IPS-18a (cell line): ENCODE measurements around the gene COL24A1.
"Not testable (repeated sequence)": the region's sequence is repeated elsewhere in the genome, so short reads cannot be mapped to it uniquely, and the experiment has no call there.

Experiments
- H3K27ac ChIP-seq: one replicate; pipeline ENCODE4 v1.5.1; 2013; ENCODE audit warnings: low read length
- H3K27me3 ChIP-seq: one replicate; pipeline ENCODE4 v1.6.1; 2013; ENCODE audit warnings: mild to moderate bottlenecking, low read length; ENCODE audit not compliant: control insufficient read depth, insufficient read depth
- H3K36me3 ChIP-seq: one replicate; pipeline ENCODE4 v1.6.1; 2013; ENCODE audit warnings: low read depth, low read length; ENCODE audit not compliant: control insufficient read depth
- H3K4me1 ChIP-seq: one replicate; pipeline ENCODE4 v1.6.1; 2013; ENCODE audit warnings: low read depth, low read length; ENCODE audit not compliant: control insufficient read depth
- H3K4me3 ChIP-seq: one replicate; pipeline ENCODE4 v1.5.1; 2013; ENCODE audit warnings: low read length
- H3K9ac ChIP-seq: one replicate; pipeline ENCODE4 v1.6.1; 2013; ENCODE audit warnings: mild to moderate bottlenecking, low read length, moderate library complexity
- H3K9me3 ChIP-seq: one replicate; pipeline ENCODE4 v1.6.1; 2013; ENCODE audit warnings: low read depth, low read length; ENCODE audit not compliant: control insufficient read depth

COL24A1 gene

GRCh38 chr1:86151427-86151826 is 5.1 kb downstream of the COL24A1 start:
- Histone ChIP-seq H3K9ac (no peak overlapping the region), H3K36me3 (no peaks in the 10 kb centered on the region), H3K27ac (no peak overlapping the region), H3K27me3 (peaks cover 32% of the 10 kb centered on the region), H3K9me3 (no peaks in the 10 kb centered on the region), H3K4me3 (no peak overlapping the region), H3K4me1 (peaks cover 9% of the 10 kb centered on the region)

GRCh38 chr1:86150553-86151055 is 6.0 kb downstream of the COL24A1 start:
- peaks cover 24% of the 10 kb centered on the region for H3K27me3 ChIP-seq
- no peaks in the 10 kb centered on the region for H3K9me3 ChIP-seq
- H3K9ac ChIP-seq, result no peak overlapping the region
- no peaks in the 10 kb centered on the region for H3K36me3 ChIP-seq
- H3K27ac ChIP-seq, result no peak overlapping the region
- no peak overlapping the region for H3K4me3 ChIP-seq
- peaks cover 3% of the 10 kb centered on the region for H3K4me1 ChIP-seq

- no peak overlapping the region for H3K4me3 ChIP-seq
- peaks cover 13% of the 10 kb centered on the region for H3K27me3 ChIP-seq
- H3K9ac ChIP-seq, result no peak overlapping the region
- H3K9me3 ChIP-seq, result no peaks in the 10 kb centered on the region
- no peaks in the 10 kb centered on the region for H3K36me3 ChIP-seq
- no peak overlapping the region for H3K27ac ChIP-seq
- H3K4me1 ChIP-seq, result no peaks in the 10 kb centered on the region
Observed at GRCh38 chr1:86149591-86149990, 7.0 kb downstream of the COL24A1 start.

- Histone ChIP-seq H3K9me3 (no peaks in the 10 kb centered on the region), H3K4me3 (no peak overlapping the region), H3K27me3 (no peaks in the 10 kb centered on the region), H3K27ac (no peak overlapping the region), H3K9ac (no peak overlapping the region), H3K4me1 (no peaks in the 10 kb centered on the region), H3K36me3 (no peaks in the 10 kb centered on the region)
Observed at GRCh38 chr1:86147755-86148154, 8.8 kb downstream of the COL24A1 start.

- no peak overlapping the region for H3K4me3 ChIP-seq
- no peaks in the 10 kb centered on the region for H3K27me3 ChIP-seq
- H3K9ac ChIP-seq, result no peak overlapping the region
- H3K27ac ChIP-seq, result no peak overlapping the region
- H3K4me1 ChIP-seq, result no peaks in the 10 kb centered on the region
- no peaks in the 10 kb centered on the region for H3K9me3 ChIP-seq
- no peaks in the 10 kb centered on the region for H3K36me3 ChIP-seq
Observed at GRCh38 chr1:86146566-86146965, 10.0 kb downstream of the COL24A1 start.

GRCh38 chr1:86140281-86140880 is 16.2 kb downstream of the COL24A1 start:
- Histone ChIP-seq H3K27me3 (no peaks in the 10 kb centered on the region), H3K4me3 (no peak overlapping the region), H3K27ac (no peak overlapping the region), H3K4me1 (no peaks in the 10 kb centered on the region), H3K9ac (no peak overlapping the region), H3K9me3 (no peaks in the 10 kb centered on the region), H3K36me3 (no peaks in the 10 kb centered on the region)

- Histone ChIP-seq H3K4me3 (no peak overlapping the region), H3K36me3 (no peaks in the 10 kb centered on the region), H3K4me1 (no peaks in the 10 kb centered on the region), H3K27ac (no peak overlapping the region), H3K9me3 (no peaks in the 10 kb centered on the region), H3K27me3 (no peaks in the 10 kb centered on the region), H3K9ac (no peak overlapping the region)
Observed at GRCh38 chr1:86138746-86139145, 17.8 kb downstream of the COL24A1 start.

- Histone ChIP-seq H3K27ac (no peak overlapping the region), H3K27me3 (no peaks in the 10 kb centered on the region), H3K4me1 (no peaks in the 10 kb centered on the region), H3K9me3 (no peaks in the 10 kb centered on the region), H3K36me3 (no peaks in the 10 kb centered on the region), H3K4me3 (no peak overlapping the region), H3K9ac (no peak overlapping the region)
Observed at GRCh38 chr1:86137436-86137835, 19.1 kb downstream of the COL24A1 start.

- Histone ChIP-seq H3K4me3 (no peak overlapping the region), H3K36me3 (no peaks in the 10 kb centered on the region), H3K9me3 (no peaks in the 10 kb centered on the region)
Observed at GRCh38 chr1:86119214-86119764, 37.3 kb downstream of the COL24A1 start.

GRCh38 chr1:86114816-86115400 is 41.7 kb downstream of the COL24A1 start:
- H3K9ac ChIP-seq, result no peak overlapping the region
- no peaks in the 10 kb centered on the region for H3K9me3 ChIP-seq
- no peaks in the 10 kb centered on the region for H3K27me3 ChIP-seq
- no peaks in the 10 kb centered on the region for H3K4me1 ChIP-seq
- no peaks in the 10 kb centered on the region for H3K36me3 ChIP-seq
- H3K4me3 ChIP-seq, result no peak overlapping the region
- H3K27ac ChIP-seq, result no peak overlapping the region

More at GRCh38 chr1:86119214-86119764, 37.3 kb downstream of the COL24A1 start:
- Histone ChIP-seq H3K27ac (no peak overlapping the region), H3K4me1 (no peaks in the 10 kb centered on the region), H3K27me3 (no peaks in the 10 kb centered on the region), H3K9ac (no peak overlapping the region)

- H3K9me3 ChIP-seq, result no peaks in the 10 kb centered on the region
- no peaks in the 10 kb centered on the region for H3K36me3 ChIP-seq
- no peak overlapping the region for H3K9ac ChIP-seq
- no peak overlapping the region for H3K4me3 ChIP-seq
- H3K27me3 ChIP-seq, result no peaks in the 10 kb centered on the region
- H3K27ac ChIP-seq, result no peak overlapping the region
- no peaks in the 10 kb centered on the region for H3K4me1 ChIP-seq
Observed at GRCh38 chr1:86114236-86114635, 42.3 kb downstream of the COL24A1 start.

GRCh38 chr1:86111590-86111989 is 45.0 kb downstream of the COL24A1 start:
- not testable (repeated sequence) for H3K9ac ChIP-seq, H3K36me3 ChIP-seq, H3K27me3 ChIP-seq, H3K4me3 ChIP-seq, H3K4me1 ChIP-seq, H3K27ac ChIP-seq, H3K9me3 ChIP-seq
